NOMO-1 treated with DMSO at 0.1 percent for 48 hours (cell line): ENCODE data around the gene SHISA3.

Experiments used
- DNase-seq: peaks from one replicate; lab custom pipeline; 2025; ENCODE audit not compliant: unreplicated experiment; lab: John Stamatoyannopoulos, UW

SHISA3 gene

GRCh38 chr4:42442601-42443000, 45.3 kb downstream of the SHISA3 start:
- DNase-seq, result no peak

DNA sequence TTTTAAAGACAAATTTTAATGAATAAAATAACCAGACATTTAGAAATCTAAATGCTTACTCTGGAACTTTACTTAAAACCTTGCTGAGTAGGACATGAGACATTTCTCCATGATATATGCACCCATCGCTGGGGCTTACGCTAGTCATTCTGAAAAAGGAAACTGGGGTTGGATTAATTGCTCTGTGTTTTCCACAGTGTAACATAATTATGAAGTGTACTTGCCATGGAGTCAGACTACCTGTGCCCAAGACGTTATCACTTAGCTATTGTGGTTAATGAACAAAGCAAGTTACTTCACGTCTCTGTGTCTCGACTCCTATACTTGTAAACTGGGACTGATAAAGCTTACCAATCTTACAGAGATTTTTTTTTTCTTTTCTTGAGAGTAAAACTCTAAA, 47.8 kb downstream of the SHISA3 start:
- DNase-seq, result no peak

DNA sequence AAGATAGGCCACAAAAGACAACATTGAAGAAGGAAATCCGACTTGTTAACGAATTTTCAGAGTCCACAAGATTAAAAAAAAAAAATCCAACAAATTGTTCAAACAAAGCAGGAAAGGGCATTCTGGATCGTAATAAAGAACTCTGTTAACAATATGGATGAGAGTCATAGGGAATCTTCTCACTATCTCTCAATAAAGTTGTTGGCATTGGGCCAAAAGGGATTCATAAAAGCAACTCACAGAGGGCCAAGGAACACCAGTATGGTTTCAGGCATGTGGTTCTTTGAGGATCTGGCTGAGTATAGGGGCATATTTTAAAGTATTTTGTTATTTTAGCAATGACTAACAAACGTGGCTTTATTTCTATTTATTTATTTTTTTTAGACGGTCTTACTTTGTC, 49.5 kb downstream of the SHISA3 start:
- DNase-seq, result no peak
